Measurements from ENCODE around the gene CCDC88C.

- TF ChIP-seq CTCF (IDR thresholded peaks at IDR 0.05) (no peak), POLR2A (IDR thresholded peaks at IDR 0.05) (no peak)
Measured at GRCh38 chr14:91278383-91278715, 139.3 kb downstream of the CCDC88C start.

All from prostate gland (tissue), 2 donors.